HG02884 (cell line): Measurements from ENCODE around the gene NT5C1A.

Source experiments
- ATAC-seq: cut with Tn5 transposase; IDR thresholded peaks from one replicate; pipeline ENCODE4 v1.9.1; 2021; ENCODE audit warnings: mild to moderate bottlenecking, moderate library complexity; ENCODE audit not compliant: unreplicated experiment

Gene NT5C1A

DNA sequence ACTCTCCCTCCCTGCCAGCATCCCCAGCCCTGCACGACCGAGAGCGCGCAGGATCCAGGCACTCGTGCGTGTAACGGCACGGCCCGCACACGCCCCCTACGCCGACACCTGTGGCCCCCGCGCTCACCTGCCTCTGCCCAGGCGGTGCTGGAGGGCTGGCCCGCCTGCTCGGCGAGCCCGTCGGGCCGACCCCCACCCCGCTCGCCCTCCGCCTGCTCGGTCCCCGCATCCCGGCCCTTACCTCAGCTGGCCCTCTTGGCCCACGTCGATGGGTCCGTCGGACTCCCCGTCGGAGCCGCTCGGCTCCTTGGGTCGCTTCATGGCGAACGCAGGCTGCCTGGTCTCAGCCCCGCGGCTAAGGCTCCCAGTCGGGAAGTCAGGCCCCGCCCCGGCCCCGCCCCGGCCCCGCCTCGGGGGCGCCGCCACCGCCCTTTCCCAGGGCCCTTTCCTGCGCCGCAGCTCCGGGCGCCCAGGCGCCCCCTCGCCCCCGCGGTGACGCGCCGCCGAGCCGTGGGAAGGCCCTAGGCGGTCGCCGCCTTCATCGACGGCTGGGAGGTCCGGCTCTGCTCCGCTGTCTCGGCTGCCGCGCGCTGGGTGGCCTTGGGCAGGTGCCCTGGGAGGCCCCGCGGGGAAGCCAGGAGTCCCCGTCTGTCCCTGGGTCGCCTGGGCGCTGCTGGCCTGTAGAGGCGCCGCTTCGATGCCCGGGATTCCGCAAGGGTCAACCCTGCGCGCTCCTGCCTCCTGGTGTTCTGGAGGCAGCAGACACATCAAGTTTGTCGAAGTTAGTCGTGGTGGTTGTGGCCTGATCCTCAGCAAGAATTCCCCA, 32.4 kb downstream of the NT5C1A start, which contains the start of gene HEYL:
Gene HEYL (minus strand): TSS at position 339 of the 826 bp plus-strand sequence. CDS start 18 bp downstream, at position 321.
- ATAC-seq = no peak

DNA sequence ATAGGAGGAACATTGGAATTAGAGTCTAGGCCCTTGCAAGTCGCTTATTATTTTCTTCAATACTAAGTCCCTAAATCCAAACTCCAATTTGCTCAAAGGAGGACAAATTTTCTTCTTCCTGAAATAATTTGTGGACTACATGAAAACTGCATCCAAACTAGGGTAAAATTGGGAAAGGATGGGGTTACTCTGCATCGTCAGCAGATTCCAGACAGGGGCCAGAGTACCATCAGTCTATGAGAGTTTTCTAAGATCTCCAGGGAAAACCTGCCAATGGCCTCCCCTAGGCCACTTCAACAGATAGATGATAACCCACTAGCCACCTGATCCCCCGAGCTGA, 33.0 kb downstream of the NT5C1A start:
- ATAC-seq = no peak

DNA sequence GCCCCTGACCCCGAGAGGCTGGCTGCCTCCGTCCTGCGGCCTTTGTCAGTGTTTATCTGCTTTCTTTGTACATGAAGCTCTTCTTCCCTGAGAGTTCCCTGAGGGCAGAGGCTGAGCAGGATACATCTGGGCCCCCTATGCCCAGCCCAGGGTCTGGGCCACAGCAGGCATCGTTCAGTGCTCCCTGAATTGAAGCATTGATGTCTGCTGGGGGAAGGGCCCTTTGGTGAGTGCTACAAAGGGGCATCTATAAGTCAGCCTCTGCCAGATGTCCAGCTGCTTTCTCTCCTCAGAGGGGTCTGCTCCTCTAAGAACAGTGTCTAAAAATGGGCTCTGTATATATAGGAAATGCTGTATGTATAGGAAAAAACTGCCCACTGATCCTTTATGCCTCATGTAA, 34.5 kb downstream of the NT5C1A start:
- no peak for ATAC-seq

DNA sequence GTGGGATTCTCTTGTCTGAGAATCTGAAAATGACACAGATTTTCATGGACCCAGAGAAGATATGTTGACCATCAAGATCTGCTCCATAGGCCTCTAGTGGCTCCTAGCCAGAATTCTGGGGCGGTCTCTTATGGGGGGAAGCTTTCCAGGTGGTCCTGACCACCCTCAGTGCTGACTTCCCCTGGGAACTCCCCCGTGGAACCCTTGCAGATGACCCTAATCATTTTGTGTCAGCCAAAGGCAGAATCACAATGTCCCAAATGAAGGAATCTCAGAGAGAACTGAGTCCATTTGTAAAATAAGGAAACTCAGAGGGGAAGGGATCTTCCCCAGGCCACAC, 36.1 kb downstream of the NT5C1A start:
- no peak for ATAC-seq

DNA sequence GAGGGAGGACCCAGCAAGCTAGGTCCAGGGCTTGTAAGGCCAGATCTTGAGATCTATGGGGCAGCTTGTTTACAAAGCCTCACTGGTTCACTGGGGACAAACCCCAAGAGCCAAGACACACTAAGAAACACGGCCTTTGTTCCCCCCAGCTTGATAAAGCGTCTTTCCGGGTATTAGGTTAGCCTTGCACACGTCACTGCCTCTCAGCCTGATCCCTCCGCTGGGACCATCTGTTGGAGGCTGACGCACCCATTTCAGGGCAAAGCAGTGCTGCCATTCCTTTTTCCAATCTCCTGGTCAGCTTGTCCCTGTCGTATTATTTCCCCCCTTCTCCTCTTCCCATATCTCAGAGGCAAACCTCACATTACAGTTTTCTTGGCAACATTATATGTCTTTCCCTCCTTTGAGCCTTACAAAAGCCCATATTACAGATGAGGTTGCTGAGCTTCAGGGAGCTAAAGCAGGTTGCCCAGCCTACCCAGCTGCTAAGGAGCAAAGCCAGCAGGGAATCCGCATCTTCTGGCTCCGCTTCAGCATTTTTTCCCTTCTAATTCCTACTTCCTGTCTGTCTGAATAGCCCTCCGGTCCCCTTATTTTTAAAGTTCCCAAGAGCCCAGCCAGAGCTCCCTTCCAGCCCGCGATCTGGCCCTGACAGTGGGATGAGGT, 36.6 kb downstream of the NT5C1A start:
- no peak for ATAC-seq

DNA sequence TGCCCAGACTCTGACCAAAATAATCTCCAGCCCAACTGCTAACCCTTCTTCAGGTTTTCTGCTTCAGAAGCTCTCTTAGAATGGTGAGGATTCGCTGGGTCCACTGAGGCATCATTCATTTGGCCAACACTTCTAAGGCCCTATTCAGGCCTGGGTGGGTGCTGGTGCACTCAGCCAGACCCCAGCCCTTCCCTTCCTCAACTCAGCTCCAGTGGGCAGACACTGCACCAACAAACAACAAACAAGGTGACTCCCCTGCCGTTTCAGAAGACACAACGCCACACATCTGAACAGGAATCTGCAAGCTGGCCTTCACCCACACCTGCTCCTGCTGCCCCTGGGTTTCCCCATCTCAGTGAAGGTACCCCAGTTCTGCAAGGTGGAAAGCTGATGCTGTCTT, 38.5 kb downstream of the NT5C1A start:
- ATAC-seq = no peak

DNA sequence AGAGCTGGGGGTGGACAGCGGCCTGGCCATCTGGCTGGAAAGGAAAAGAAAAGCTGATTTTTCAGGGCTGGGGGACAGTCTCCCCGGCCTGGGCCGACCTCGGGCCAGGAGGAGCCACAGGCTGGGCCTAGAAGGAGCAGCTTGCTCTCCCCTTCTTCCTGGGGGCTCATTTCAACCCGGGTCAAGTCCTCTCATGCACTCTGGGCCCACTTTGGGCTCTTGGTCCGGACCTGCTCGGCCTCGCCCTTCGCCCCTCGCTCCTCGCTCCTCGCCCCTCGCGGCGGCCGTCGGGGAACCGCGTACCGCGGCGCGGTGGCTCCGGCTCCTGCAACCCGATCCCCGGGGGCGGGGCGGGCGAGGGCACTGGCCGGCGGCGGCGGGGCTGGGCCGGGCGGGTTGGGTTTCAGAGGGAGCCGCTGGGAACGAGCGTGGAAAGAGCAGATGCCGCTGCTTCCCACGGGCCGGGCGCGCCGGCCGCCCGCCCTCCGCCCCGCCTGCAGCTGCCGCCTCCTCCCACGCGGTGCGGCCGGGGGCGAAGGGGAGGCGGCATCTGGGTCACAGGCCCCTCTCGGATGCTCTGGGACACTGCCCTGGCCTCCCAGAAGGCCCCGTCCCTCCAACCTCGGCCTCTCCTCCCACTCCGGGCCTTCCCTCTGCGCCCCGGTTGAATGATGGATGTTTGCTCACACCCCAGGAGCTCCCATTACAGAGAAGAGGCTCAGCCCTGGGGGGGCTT, 39.1 kb downstream of the NT5C1A start:
- no peak for ATAC-seq

DNA sequence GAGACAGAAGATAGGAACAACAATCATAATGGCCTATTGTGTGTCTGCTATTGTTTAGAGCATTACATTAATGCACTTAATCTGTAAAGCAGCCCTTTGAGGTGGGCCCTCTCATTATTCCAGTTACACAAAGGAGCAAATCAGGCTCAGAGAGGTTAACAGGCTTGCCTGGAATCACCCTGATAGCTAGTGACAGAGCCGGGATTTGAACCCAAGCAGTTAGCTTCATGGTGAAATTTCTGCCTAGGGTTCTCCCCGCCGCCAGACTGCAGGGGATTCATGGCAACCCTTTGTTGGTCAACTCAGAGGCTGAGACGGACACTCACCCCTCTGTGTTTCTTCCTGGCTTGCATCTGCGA, 39.6 kb downstream of the NT5C1A start:
- no peak for ATAC-seq

DNA sequence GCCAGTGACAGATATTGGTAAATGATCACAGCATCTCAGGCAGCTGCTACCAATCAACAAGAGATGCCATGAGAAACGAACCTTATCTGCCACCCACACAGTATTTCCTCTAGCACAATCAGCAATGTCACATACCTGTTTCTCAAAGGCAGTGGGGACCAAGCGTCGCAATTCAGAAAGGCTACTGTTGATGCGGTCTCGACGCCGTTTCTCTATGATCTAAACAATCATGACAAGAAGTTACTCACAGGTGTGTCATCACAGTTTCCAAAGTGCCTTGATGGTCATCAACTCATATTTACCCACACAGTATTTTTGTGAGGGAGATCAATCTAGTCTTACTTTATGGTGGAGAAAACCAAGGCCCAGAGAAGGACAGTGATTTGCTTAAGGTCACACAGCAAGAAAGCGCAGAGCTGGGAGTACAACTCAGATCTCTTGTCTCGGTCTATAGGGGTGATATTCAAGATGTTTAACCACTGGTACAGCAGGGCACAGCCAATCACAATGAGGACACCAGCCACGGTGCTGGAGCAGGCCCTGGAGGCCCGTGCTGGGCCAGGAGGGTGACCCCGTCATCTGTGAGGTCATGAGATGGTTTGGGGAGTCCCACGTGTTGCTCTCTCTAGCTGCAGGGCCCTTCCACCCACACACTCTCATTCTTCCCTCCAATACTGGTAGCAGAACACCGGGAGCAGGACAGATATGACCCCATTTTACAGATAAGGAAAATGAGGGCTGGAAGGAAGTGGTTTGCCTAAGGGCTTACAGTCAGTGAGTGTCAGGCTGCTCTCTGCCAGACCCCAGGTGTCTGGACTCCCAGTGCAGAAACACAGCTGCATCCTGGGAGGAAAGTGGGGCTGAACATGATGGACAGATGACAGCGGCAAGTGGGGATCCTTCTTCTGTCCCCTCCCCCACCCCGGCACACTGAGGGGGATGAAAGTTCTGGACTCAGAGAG, 40.3 kb downstream of the NT5C1A start:
- ATAC-seq = no peak

DNA sequence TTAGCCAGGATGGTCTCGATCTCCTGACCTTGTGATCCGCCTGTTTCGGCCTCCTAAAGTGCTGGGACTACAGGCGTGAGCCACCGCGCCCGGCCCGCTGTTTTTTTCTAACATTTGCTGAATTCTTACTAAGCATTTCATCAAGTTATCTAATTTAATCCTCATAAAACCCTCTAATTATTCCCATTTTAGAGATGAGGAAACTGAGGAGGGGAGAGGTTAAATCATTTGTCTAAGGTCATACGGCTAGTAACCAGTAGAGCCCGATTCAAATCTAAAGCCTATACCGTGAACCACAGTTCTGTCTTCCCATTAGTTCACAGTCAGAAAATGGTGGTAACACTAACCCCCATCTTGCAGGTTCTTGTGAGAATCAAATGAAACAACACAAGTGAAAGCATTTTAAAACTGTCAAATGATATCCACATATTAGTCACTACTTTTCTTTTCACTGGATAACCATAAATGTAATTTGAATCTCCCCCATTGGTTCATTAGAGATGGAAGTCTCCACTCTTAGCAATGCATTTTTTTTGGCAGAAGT, 43.0 kb downstream of the NT5C1A start:
- ATAC-seq = no peak

DNA sequence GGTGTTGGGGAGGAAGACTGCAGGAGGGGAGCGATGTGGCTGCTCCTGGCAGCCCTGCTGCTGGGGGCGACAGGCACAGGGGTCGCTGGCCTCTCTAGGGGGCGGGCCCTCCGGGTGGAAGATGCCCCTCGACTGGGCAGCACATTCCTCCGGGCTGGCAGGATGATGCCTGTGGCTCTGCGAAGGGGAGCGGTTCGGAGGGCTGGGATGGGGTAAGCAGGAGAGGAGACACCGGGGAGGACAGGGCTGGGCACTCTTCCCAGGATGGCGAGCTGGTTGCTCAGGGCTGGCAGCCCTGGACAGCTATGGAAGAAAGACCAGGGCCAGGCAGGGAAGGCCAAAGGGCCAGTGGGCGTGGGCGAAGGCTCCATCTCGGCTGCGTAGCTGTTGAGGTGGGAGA, 45.3 kb downstream of the NT5C1A start:
- ATAC-seq = no peak

DNA sequence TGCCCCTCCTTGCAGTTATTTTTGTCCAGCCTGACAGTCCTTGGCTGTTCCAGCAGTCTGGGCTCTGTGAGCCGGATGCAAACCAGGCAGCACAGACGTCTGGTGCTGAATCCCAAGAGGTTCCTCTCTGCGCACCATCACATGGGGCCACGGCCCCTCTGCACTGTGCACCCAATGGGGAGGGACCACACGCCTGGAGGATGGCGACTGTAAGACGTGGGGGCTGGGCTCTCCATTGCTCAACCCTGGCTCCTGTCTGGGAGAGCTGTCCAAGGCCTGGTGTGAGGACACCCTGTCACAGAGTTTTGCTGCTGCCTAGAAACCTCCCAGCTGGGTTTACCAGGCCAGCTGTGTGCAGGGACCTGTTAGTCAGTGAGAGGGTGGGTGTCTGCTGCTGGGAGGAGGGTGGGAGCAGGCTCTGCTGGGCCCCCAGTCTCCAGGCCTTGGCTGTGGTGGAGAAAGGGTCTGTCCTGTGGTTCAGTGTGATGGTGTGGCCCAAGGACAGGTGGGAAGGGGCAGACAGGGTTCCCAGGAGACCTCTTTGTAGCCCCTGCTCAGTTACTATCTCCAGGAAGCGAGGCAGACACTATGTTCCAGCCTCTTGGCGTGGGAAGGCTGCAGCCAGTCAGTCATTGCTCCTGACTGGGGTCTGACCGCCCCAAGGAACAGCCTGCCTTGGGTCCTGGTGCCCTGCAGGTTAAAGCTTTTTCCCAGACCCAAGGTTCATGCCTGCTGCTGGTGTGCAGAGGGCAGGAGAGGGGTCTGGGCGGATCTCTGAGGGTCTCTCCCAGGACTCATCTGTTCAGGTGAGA, 46.2 kb downstream of the NT5C1A start:
- ATAC-seq = no peak

DNA sequence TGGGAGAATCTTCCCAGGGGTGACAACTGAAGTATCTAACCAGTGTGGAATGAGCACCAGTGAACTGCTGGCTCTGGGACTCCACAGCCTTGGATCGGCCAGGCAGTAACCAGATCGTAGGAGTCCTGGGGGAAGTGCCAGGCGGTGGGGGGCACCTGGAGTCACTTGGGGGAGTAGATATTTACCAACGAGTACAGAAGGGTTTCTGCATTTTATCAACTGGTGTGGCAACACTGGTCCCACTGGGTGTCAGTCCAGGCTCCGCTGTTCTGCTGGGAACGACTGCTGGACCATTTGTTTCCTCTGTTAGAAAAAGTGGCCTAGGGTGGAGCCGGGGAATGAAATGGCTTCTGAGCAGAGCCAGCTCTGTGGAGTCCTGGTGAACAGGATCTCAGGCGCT, 46.9 kb downstream of the NT5C1A start:
- no peak for ATAC-seq

DNA sequence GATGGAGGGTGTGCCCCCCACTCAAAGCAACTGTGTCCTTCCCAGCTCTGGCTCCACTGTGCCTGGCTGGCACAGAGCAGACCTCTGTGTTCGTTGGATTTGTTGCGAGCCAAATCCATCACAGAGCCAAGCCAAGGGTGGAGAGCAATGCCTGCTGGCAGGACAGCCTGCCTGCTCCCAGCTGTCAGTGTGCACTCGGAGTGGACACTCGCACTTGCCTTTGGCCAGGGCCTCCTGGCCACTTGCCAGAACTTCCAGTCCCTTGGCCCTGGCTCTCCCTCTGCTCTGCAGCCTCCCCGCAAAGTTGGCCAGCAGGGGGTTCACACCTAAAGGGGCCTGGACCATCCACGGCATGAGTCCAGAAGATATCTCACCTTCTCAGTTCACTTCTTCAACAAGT, 48.9 kb downstream of the NT5C1A start:
- ATAC-seq = no peak

DNA sequence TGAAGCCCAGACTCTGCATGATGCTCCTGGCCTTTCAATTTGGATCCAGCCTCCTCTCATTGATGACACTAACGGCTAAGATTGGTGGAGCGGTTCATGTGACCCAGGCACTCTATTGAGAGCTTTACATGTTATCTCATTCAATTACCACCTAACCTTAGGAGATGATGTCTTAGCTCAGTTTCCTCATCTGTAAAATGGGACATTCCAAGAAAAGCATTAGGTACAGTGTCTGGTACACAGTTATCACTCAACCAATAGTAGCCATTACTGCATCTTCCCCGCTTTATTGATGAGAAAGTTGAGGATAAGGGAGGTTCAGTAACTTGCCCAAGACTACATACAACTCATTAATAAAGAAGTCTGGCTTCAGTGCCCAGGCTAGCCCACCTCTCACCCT, 49.5 kb downstream of the NT5C1A start:
- no peak for ATAC-seq

DNA sequence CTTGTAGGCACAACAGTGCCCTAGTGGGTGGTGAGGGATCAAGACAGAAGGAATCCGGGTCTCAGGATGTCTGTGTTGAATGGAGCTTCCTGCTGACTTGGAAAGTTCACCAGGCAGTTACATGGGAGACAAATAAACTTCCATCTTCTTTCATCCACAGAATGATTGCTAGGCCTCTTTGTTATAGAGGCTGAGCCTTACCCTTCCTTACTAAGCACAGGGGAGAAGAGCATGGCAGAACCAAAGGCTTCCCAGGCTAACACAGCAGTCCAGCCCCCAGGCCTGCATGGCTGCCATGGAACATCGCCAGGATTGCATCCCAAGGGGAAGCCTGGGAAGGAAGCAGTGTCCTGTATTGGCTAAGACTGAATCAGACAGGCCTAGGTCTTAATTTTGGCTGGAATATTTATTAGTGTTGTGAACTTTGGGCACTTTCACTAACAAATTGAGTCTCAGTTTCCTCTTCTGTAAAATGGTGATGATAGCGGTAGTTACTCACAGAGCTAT, 51.2 kb downstream of the NT5C1A start:
- no peak for ATAC-seq

DNA sequence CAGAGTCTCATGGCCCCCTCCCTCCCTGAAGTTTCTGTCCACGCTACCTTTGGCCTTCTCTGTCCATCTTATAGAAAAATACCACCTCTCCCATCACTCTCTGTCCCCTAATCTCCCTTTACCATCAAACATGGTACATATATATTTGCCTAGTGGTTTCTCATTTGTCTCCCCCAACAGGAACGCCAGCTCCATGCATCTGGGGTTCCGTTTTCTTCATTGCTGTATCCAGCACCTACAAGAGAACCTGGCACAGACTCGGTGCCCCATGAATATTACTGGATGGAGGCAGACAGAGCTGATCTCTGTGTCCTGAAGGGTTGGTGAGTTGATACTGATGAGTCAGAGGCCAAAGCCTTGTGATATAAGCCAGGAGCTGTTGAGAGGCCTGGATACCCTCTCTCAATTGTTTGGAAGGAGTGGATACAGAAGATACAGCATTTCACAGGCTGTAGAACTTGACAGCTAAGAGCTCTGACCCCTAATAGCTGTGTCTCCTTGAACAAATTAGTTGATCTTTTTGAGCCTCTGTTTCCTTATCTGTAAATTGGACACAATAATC, 54.3 kb downstream of the NT5C1A start:
- ATAC-seq = no peak

DNA sequence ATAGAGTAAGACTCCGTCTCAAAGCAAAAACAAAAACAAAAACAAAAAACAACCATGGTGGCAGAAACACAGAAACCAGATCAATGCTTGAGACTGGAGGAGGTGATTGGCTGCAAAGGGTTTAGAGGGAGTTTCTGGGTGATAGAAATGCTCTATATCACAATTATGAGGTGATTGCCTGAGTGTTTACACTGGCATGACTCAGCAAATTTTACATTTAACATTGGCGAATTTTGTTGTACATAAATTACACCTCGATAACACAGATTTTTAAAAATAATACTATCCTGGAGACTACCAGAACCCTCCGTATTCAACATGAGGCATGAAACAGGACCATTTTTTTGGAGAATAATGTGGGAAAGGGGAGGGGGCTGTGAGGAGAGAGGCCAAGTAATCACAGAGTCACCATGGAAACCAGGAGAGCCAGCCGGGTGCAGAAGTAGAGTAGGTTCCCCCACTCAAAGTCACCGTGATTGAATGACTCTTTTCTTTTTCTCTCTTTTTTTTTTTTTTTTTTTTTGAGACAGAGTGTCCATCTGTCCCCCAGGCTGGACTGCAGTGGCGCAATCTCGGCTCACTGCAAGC, 56.7 kb downstream of the NT5C1A start:
- ATAC-seq = no peak

DNA sequence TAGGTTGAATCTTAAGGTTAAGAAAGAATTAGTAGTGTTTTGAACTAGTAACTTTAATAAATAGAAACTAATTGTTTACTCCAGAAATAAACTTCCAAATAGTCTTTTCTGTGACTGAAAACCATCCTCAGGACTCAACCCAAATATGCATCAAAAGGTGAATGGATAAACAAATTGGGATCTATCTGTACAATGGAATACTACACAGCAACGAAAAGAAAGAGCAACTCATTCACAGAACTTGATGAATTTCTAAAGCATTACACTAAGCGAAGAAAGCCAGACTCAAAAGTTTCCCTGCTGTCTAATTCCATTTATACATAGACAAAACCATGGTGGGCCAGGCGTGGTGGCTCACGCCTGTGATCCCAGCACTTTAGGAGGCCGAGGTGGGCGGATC, 57.4 kb downstream of the NT5C1A start:
- ATAC-seq = no peak
